CD4-positive, alpha-beta T cell treated with Interleukin-12 subunit alpha and Interleukin-12 subunit beta, for 1 hour (primary cell): Measurements from ENCODE around the gene BARX2.

Experiments
- DNase-seq: peaks from one replicate; pipeline ENCODE4 v3.0.0-alpha.2; 2020

Gene BARX2

DNA sequence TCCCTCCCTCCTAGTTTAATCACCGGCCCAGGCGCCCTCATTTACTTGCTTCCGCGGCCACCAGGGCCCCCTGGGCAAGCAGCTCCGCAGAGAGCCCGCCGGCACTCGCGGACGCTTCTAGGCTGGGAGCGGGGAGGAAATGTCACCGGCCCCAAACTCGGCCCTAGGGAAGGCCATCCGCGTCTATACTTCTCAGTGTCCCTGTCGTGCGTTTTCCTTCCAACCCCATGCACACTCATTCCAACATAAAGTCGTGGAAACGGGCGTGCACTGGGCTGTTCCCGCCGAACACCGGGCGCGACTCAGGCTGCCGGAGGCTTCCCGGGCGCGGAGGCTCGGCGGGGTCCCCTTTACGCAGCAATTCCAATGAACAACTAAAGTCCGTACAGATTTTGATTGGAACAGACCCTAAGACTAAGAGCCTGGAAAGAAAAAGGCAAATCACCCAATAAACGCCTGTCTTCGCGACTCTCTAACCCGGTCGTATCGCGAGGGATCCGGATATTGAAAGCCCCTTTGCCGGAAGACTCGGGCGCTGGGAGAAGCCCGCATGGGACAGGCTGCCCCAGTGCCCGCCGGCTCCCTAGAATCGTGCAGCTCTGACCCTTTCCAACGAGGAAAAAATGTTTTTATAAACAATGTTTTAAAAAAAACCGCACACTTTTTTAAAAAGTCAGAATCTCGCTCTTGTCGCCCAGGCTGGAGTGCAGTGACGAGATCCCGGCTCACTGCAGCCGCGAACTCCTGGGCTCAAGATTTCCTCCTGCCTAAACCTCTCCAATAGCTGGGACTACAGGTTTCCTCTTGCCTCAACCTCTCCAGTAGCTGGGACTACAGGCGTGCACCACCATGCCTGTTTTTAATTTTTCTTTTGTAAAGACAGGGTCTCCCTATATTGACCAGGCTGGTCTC lies 1.3 kb upstream of the BARX2 start:
- no peak for DNase-seq

- DNase-seq, result no peak
Measured at GRCh38 chr11:129374993-129375750, 476 bp upstream of the BARX2 start.

DNA sequence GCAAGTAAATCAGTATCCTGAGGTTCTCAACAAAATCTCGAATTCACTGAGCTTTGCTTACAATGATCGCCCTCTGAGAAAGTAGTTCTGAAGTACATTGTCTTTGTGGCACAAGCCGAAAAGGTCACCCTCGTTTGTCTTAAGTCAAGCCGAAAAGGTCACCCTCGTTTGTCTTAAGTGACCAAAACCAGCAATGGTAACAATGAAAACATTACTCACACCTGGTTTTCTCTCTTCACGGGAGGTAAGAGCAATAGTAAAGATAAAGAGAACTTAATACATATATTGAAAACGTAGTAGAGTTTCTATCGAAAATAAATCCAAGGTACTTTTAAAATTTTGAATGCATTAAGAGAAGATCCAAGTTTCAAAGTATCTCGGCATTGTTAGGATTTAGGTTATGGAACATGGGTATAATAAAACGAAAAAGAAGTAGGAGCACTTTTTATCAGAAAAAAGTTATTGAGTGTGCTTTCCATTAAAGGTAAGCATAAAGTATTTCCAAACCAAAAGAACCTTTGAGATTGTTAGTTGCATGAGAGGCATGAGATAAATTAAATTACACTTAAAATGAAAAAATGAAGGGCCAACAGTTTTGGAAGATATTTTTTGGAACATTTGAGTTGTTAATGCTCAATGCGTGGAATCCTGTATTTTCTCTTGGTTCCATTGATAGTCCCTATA lies 1.2 kb downstream of the BARX2 start:
- DNase-seq, result no peak

DNA sequence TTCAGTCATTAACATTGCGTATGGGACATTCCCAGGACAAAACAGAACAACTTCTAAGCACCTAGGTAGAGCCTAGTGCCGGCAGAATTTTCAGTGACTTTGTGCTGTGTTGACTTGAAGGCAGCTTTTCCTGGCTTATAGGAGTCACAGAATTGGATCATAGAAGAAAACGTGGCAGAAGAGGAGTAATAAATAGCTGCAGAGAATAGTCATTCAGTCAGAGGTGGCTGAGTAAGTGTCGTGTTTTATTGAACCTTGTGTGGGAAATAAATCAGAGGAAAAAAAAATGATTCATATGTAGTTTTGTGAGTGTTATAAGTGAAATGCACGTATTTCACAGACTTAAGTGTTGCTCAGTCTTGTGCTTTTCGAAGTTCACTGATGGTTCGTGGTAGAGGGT lies 2.1 kb downstream of the BARX2 start:
- DNase-seq, result no peak

DNA sequence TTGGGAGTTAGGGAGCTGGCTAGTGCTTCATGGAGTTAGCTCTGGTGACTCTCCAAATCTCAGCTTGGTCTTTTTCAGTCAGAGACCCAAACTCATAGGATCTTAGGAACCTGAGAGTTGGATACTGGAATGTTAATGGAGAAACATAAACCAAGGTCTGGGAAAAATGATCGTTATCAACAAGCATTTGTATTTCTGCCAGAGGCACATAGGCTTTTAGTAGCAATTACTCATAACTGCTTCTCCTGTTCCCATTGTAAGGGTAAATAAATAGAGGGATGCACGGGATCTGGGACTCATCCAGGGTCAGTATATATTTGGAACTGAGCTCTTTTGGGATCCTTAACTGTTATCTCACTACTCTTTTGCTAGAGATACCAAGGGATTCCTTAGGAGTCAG lies 4.8 kb downstream of the BARX2 start:
- DNase-seq, result no peak

- DNase-seq, result no peak
Measured at GRCh38 chr11:129382583-129382982, 6.9 kb downstream of the BARX2 start.

GRCh38 chr11:129383060-129383459 lies 7.4 kb downstream of the BARX2 start:
- no peak for DNase-seq

GRCh38 chr11:129383502-129383901 lies 7.9 kb downstream of the BARX2 start:
- no peak for DNase-seq

DNA sequence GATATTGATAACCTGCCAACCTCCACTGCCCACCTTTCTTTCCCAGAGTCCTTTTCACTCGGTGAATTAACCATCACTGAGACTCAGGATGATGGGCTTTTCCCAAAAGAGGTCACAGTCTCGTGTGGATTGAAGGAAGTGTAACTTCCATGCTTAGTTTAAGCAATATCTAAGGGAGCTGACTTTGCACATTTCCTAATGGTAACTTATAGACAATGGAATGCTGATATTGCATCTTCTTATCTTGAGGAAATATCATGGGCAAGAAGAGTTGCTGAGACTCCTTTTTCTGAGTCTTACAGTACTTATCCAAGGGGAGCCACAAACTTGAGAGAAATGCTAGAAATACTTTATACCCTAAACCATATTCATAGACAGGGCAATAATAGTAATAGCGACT lies 8.8 kb downstream of the BARX2 start:
- no peak for DNase-seq

DNA sequence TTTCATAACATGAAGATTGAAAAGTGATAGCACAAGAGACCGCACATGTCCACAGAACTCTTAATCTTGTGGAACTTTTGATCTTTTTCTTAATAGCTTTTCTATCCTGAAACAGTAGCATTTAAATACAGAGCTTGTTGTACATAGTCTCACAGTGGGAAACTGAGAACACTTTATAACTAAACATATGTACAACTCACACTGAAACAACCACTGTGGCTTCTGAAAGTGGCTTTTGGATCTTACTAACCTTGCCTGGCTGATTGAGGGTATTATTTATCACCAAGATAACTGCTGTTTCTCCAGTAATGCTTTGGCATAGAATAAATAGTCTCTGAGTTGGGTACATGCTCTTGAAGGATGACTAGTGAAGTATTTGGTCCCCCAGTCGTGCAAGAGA lies 10.2 kb downstream of the BARX2 start:
- no peak for DNase-seq

DNA sequence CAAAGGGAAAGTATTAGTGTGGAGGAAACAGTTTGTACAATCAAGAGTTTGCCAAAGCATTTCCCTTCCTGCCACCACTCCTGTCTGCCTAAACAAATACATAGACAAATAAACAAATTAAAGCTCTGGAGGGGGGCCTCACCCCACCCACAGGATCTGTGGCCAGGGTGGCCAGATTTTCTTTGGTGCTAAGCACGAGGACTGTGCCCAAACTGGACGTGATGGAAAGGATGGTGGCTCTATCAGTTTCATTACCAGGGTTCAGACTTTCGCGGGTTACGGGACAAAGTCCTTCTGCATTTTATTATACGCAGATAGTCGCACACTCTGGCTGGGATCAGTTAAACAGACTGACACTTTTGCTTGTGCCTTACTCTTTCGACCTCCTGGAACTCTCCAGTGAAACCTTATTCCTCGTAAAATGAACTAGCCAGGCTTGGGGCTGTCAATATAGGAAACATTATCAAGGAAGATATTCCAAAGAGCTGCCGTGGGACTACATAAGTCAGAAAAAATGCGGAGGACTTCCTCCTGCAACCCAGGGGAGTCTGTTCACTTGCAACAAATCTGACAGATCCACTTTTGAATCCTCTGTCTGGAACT lies 11.2 kb downstream of the BARX2 start:
- no peak for DNase-seq

- no peak for DNase-seq
Measured at GRCh38 chr11:129387434-129387833, 11.8 kb downstream of the BARX2 start.

DNA sequence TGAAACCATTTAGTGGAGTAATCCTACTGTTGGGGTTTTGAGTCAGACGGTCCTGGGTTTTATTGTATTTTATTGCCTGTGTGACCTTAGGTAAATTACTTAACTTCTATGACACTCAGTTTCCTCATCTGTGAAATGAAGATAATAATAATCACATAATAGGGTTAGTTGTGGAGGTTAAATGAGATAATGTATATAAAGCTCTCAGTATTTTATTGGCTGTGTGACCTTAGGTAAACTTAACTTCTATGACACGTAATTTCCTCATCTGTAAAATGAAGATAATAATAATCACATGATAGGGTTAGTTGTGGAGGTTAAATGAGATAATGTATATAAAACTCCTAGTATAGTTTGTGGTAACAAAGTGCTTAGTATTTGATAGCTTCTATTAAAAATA lies 13.2 kb downstream of the BARX2 start:
- no peak for DNase-seq

GRCh38 chr11:129390303-129390821 lies 14.7 kb downstream of the BARX2 start:
- DNase-seq, result no peak

GRCh38 chr11:129391360-129391759 lies 15.7 kb downstream of the BARX2 start:
- no peak for DNase-seq

- DNase-seq, result no peak
Measured at GRCh38 chr11:129391821-129392220, 16.2 kb downstream of the BARX2 start.

- no peak for DNase-seq
Measured at GRCh38 chr11:129392995-129393394, 17.3 kb downstream of the BARX2 start.

DNA sequence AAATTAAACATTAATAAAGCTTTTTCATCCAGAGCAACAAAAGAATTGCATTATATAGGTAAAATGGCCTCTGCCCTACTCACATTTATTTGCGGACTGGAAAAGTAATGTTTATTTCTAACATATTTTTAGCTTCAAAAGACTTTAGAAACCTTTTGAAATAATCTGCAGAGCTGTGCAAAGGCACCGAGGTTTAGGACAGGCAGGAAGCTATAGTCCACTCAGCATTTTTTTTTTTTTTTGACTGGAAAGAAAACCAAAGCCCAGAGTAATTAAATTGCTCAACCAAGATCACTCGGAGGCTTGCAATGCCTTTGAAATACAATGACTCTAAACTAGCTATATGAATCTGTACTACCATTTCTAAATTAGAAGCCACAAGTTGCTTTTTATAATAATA lies 19.1 kb downstream of the BARX2 start:
- DNase-seq, result no peak

- no peak for DNase-seq
Measured at GRCh38 chr11:129395432-129395831, 19.8 kb downstream of the BARX2 start.

- no peak for DNase-seq
Measured at GRCh38 chr11:129395883-129396282, 20.2 kb downstream of the BARX2 start.

- DNase-seq, result no peak
Measured at GRCh38 chr11:129396454-129396853, 20.8 kb downstream of the BARX2 start.

DNA sequence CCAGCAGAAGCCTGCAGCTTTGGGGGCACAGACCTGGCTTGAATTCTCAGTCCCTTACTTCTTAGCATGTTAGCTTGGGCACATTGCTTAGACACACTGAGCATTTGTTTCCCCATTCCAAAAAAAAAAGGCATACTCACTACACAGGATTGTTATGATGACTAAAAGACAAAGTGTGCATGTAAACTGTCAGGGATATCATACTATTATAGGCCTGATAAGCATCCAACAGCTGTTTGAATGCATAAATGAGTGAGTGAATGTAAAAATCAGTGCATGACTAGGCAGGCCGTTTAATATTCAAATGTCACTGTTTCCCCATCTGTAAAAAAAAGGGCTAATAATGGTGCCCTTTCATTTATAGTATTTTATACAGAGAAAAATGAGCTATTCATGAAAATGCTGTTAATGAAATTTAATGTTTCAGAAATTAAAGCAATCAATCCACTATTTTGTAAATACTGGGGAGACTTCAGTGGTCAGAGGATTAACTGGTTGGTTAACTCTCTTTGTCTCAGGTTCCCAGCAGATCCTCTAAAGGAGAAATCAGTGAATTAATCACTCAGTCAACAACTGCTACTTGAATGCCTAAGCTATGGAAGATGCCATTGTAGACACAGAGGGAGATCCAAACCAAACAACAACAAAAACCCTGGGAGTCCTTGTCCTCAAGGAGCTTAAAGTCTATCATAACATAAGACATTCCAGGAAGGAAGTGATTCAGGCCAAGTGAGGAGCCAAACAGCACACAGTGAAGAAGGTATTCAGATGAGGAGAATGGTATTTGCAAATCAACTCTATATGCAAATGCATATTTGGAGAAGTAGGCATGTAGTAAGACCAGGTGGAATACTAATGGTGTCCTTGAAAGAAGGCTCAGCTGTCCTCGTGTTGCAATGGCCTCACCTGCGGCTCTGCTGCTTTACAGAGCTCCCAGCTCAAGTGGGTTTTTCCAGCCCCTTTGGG lies 26.8 kb downstream of the BARX2 start:
- no peak for DNase-seq
